Measurements from ENCODE around the gene CHSY3.
A peak's percentile ranks its signal among the peaks of the same experiment; 100 is the strongest.

The CHSY3 gene

DNA sequence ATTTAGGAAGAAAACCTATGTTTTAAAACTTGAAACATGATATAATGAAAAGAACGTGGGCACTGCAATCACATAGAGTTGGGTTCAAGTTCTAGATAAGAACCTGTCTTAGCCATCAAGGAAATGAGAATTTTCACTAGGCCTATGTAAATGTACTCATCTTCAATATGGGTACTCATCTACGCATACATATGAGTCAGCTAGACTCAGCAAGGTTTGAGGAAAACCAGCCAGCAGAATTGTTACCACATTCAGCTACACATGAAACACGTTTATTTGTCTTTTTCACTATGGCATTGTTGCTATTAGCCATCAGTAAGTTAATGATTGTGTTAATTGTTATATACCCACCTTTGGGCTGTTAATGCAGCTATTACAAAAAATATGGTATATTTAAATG, 146.3 kb downstream of the CHSY3 start:
- Mint-ChIP-seq H3K36me3 (ENCODE audit: low read depth) (no peaks in the 10 kb centered on the region), H3K27ac (no peak overlapping the region), H3K4me1 (peaks cover 6% of the 10 kb centered on the region), H3K9me3 (no peaks in the 10 kb centered on the region), H3K4me3 (no peak overlapping the region), H3K27me3 (ENCODE audit: low read depth, poor library complexity) (no peaks in the 10 kb centered on the region)
- TF ChIP-seq, protein P1, sequence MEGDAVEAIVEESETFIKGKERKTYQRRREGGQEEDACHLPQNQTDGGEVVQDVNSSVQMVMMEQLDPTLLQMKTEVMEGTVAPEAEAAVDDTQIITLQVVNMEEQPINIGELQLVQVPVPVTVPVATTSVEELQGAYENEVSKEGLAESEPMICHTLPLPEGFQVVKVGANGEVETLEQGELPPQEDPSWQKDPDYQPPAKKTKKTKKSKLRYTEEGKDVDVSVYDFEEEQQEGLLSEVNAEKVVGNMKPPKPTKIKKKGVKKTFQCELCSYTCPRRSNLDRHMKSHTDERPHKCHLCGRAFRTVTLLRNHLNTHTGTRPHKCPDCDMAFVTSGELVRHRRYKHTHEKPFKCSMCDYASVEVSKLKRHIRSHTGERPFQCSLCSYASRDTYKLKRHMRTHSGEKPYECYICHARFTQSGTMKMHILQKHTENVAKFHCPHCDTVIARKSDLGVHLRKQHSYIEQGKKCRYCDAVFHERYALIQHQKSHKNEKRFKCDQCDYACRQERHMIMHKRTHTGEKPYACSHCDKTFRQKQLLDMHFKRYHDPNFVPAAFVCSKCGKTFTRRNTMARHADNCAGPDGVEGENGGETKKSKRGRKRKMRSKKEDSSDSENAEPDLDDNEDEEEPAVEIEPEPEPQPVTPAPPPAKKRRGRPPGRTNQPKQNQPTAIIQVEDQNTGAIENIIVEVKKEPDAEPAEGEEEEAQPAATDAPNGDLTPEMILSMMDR (IDR thresholded peaks at IDR 0.05): no peak
- no peak for DNase-seq

DNA sequence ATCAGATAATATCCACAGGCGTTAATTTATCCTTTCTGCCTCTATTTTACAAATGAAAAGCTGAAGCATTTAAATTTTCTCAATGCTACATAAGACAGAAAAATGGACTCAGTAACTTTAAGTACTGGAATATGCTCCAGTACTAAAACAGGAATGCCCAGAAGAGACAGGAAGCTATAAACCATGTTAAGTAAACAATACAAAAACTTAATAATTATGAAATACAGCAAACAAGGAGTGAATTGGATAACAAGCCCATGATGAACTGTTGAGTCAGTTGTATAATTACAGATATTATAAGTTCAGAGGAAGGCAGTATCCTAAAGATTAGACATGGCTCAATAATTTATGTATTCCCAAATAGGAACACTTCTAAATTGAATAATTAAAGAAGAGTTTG, 148.5 kb downstream of the CHSY3 start:
- H3K27me3 Mint-ChIP-seq (ENCODE audit: low read depth, poor library complexity): no peaks in the 10 kb centered on the region
- no peak overlapping the region for H3K27ac Mint-ChIP-seq
- H3K36me3 Mint-ChIP-seq (ENCODE audit: low read depth): no peaks in the 10 kb centered on the region
- TF ChIP-seq, protein P1 (IDR thresholded peaks at IDR 0.05): no peak
- no peak overlapping the region for H3K4me3 Mint-ChIP-seq
- no peaks in the 10 kb centered on the region for H3K9me3 Mint-ChIP-seq
- no peak for DNase-seq
- H3K4me1 Mint-ChIP-seq: no peaks in the 10 kb centered on the region

DNA sequence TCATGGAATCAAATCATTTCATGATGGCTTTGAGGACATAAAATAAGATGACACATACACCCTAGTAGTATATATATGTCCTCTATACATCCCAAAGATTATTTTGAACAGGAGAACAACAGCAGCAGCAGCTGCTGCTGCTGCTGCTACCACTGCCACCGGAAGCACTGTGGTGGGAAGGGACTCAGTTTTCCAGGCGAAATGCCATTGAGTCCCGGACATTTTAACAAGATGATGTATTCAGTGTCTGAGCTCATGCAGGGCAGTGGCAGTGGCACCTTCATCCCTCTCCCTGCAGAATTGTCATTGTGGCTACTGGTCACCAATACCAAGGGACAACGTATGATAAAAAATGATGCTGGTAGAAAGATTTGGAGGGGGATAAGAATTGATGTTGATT, 151.3 kb downstream of the CHSY3 start:
- Mint-ChIP-seq H3K4me1 (no peaks in the 10 kb centered on the region), H3K4me3 (no peak overlapping the region), H3K27me3 (ENCODE audit: low read depth, poor library complexity) (no peaks in the 10 kb centered on the region), H3K36me3 (ENCODE audit: low read depth) (no peaks in the 10 kb centered on the region), H3K9me3 (peaks cover 6% of the 10 kb centered on the region), H3K27ac (peak overlapping the region; percentile 20)
- TF ChIP-seq, protein P1 (IDR thresholded peaks at IDR 0.05): no peak
- no peak for DNase-seq

DNA sequence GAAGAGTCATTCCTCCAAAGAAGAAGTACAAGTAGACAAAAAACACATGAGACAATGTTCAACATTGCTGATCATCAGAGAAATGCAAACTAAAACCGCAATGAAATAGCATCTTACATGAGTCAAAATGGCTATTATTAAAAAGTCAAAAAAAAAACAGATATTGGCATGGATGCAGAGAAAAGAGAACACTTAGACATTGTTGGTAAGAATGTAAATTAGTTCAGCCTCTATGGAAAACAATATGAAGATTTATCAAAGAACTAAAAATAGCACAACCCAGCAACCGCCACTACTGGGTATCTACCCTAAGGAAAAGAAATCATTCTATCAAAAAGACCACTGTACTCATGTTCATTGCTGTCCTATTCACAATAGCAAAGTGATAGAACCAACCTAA, 157.5 kb downstream of the CHSY3 start:
- TF ChIP-seq, protein P1 (IDR thresholded peaks at IDR 0.05): no peak
- no peaks in the 10 kb centered on the region for H3K36me3 Mint-ChIP-seq (ENCODE audit: low read depth)
- no peak for DNase-seq
- H3K27me3 Mint-ChIP-seq (ENCODE audit: low read depth, poor library complexity): no peaks in the 10 kb centered on the region
- no peak overlapping the region for H3K4me3 Mint-ChIP-seq
- peaks cover 6% of the 10 kb centered on the region for H3K9me3 Mint-ChIP-seq
- no peaks in the 10 kb centered on the region for H3K4me1 Mint-ChIP-seq
- no peak overlapping the region for H3K27ac Mint-ChIP-seq

DNA sequence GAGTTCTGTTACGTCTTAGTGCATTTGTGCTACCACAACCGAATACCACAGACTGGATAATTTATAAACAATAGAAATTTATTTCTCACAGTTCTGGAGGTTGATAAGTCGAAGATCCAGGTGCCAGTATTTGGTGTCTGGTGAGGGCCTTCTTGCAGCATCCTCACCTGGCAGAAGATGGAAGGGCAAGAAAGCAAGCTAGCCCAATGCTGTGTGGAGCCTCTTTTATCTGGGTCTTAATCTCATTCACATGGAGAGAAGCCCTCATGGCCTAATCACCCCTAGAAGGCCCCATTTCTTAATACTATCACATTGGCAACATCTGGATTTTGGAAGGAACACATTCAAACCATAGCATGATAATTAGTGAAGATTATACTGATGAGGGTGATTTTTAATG, 159.3 kb downstream of the CHSY3 start:
- DNase-seq: no peak
- no peaks in the 10 kb centered on the region for H3K4me1 Mint-ChIP-seq
- H3K36me3 Mint-ChIP-seq (ENCODE audit: low read depth): no peaks in the 10 kb centered on the region
- H3K27me3 Mint-ChIP-seq (ENCODE audit: low read depth, poor library complexity): no peaks in the 10 kb centered on the region
- no peak overlapping the region for H3K27ac Mint-ChIP-seq
- no peak overlapping the region for H3K4me3 Mint-ChIP-seq
- TF ChIP-seq, protein P1 (IDR thresholded peaks at IDR 0.05): no peak
- H3K9me3 Mint-ChIP-seq: peaks cover 6% of the 10 kb centered on the region

DNA sequence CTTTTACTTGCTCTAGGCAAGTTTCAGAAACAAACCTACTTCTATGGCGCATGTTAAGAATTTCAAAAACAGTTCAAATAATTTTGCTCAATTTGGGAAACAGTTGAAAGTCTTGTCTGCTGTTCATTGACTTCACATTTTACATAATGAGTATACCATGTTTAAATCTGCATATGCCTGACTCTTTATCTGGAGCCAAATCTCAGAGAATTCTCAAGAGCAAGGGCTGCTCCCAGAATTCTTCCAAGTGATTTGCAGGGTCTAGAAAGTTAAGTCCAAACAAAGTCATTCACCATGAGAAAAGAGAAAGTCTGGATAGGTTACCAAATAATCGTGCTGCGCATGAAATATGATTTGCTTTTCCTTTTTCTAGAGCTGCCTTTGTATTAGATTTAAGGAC, 160.2 kb downstream of the CHSY3 start:
- H3K36me3 Mint-ChIP-seq (ENCODE audit: low read depth): no peaks in the 10 kb centered on the region
- no peak overlapping the region for H3K4me3 Mint-ChIP-seq
- no peaks in the 10 kb centered on the region for H3K4me1 Mint-ChIP-seq
- TF ChIP-seq, protein P1 (IDR thresholded peaks at IDR 0.05): no peak
- H3K9me3 Mint-ChIP-seq: peaks cover 6% of the 10 kb centered on the region
- no peak overlapping the region for H3K27ac Mint-ChIP-seq
- no peak for DNase-seq
- no peaks in the 10 kb centered on the region for H3K27me3 Mint-ChIP-seq (ENCODE audit: low read depth, poor library complexity)
